ENCODE measurements around the gene MCFD2. TPM values are rescaled to one million over a fixed set of nuclear protein-coding genes. Genes with fewer than 3 reads are reported as not detected.

The MCFD2 gene
- total RNA-seq, 2 experiments from 2014 or later, result 55.7 to 75.2 TPM

GRCh38 chr2:46960618-46961017, 45.0 kb upstream of the MCFD2 start:
- ChIA-PET CTCF (ENCODE audit: unreplicated experiment) (interaction anchor here (0.8 kb wide), 1 partner anchor 22 kb away, joined by 4 read pairs; no protein-coding TSS in a partner anchor), POLR2A (interaction anchor here (1.0 kb wide), 2 partner anchors 18 to 32 kb away, joined by 3 read pairs; no protein-coding TSS in a partner anchor)
- no peaks in the 10 kb centered on the region for H3K79me2 ChIP-seq (ENCODE audit: insufficient read depth, low read depth, low read length)
- H2AFZ ChIP-seq (ENCODE audit: low read length), result no peak overlapping the region
- no peak overlapping the region for H3K4me3 ChIP-seq (ENCODE audit: low read depth, low read length, poor library complexity, severe bottlenecking)
- intact Hi-C loops (cut with micrococcal nuclease; ENCODE audit: unreplicated experiment), result no loop called here
- no peaks in the 10 kb centered on the region for H3K9me2 ChIP-seq (ENCODE audit: insufficient read depth, low read length)
- no peak for TF ChIP-seq EZH2phosphoT487 (IDR thresholded peaks at IDR 0.05; ENCODE audit: borderline replicate concordance, low read depth, low read length)
- TF ChIP-seq, protein P1, sequence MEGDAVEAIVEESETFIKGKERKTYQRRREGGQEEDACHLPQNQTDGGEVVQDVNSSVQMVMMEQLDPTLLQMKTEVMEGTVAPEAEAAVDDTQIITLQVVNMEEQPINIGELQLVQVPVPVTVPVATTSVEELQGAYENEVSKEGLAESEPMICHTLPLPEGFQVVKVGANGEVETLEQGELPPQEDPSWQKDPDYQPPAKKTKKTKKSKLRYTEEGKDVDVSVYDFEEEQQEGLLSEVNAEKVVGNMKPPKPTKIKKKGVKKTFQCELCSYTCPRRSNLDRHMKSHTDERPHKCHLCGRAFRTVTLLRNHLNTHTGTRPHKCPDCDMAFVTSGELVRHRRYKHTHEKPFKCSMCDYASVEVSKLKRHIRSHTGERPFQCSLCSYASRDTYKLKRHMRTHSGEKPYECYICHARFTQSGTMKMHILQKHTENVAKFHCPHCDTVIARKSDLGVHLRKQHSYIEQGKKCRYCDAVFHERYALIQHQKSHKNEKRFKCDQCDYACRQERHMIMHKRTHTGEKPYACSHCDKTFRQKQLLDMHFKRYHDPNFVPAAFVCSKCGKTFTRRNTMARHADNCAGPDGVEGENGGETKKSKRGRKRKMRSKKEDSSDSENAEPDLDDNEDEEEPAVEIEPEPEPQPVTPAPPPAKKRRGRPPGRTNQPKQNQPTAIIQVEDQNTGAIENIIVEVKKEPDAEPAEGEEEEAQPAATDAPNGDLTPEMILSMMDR (conservative IDR thresholded peaks at IDR 0.05; ENCODE audit: low read length), result peak; percentile 68
- H3K9me3 ChIP-seq (ENCODE audit: low read length), result no peaks in the 10 kb centered on the region
- no peak overlapping the region for H3K27ac ChIP-seq (ENCODE audit: low read depth, low read length, poor library complexity, severe bottlenecking)
- H4K20me1 ChIP-seq (ENCODE audit: insufficient read depth, low read length), result no peaks in the 10 kb centered on the region
- DNase-seq (ENCODE audit: low spot score), result peak; percentile 49
- peaks cover 91% of the 10 kb centered on the region for H3K36me3 ChIP-seq (ENCODE audit: insufficient read depth, low read length)
- H3K4me2 ChIP-seq (ENCODE audit: low read length), result no peak overlapping the region
- BruUV-seq (replicated peaks), result TSS peak; percentile 26
- H3K4me1 ChIP-seq (ENCODE audit: insufficient read depth, low read length, poor library complexity, severe bottlenecking), result peaks cover 10% of the 10 kb centered on the region

DNA sequence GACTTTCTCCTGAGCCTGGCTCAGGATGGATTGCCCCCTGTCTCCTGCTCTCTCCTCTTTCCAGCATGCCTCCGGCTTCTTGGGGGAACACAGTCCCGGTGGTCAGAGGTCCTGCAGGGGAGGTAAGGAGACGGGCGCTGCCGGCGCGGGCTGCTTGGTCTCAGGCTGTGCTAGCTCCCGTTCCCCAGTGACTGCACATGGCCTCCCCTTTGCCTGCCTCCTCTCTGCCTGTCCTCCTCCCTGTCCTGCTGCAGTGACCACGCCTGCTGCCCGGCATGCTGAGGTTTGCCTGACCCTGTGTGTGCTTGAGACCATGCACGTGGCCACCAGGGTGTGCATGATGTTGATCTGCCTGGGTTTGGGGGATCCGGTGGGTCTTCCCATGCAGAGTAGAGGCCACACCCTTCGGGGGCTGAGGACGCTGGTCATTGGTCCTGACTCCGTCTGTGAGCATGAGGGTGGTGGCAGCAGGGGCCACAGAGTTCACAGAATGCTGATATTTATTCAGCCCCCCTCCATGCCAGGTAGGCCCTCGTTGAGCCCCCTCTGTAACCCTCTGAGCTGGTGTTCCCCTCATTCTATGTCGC, 42.9 kb upstream of the MCFD2 start:
- Histone ChIP-seq H4K20me1 (ENCODE audit: insufficient read depth, low read length) (no peaks in the 10 kb centered on the region), H3K4me2 (ENCODE audit: low read length) (no peak overlapping the region), H3K79me2 (ENCODE audit: insufficient read depth, low read depth, low read length) (no peaks in the 10 kb centered on the region), H3K36me3 (ENCODE audit: insufficient read depth, low read length) (peaks cover 94% of the 10 kb centered on the region), H2AFZ (ENCODE audit: low read length) (no peak overlapping the region), H3K4me1 (ENCODE audit: insufficient read depth, low read length, poor library complexity, severe bottlenecking) (peaks cover 10% of the 10 kb centered on the region), H3K9me3 (ENCODE audit: low read length) (no peaks in the 10 kb centered on the region), H3K4me3 (ENCODE audit: low read depth, low read length, poor library complexity, severe bottlenecking) (no peak overlapping the region), H3K27ac (ENCODE audit: low read depth, low read length, poor library complexity, severe bottlenecking) (no peak overlapping the region), H3K9me2 (ENCODE audit: insufficient read depth, low read length) (no peaks in the 10 kb centered on the region)
- ChIA-PET POLR2A (interaction anchor here (0.6 kb wide), 1 partner anchor 446 kb away, joined by 3 read pairs; no protein-coding TSS in a partner anchor), CTCF (ENCODE audit: unreplicated experiment) (no interaction called here)
- no peak for TF ChIP-seq EZH2phosphoT487 (IDR thresholded peaks at IDR 0.05; ENCODE audit: borderline replicate concordance, low read depth, low read length)
- TF ChIP-seq, protein P1 (conservative IDR thresholded peaks at IDR 0.05; ENCODE audit: low read length), result no peak
- BruUV-seq (replicated peaks), result no TSS peak
- intact Hi-C loops (cut with micrococcal nuclease; ENCODE audit: unreplicated experiment), result no loop called here
- DNase-seq (ENCODE audit: low spot score), result no peak

DNA sequence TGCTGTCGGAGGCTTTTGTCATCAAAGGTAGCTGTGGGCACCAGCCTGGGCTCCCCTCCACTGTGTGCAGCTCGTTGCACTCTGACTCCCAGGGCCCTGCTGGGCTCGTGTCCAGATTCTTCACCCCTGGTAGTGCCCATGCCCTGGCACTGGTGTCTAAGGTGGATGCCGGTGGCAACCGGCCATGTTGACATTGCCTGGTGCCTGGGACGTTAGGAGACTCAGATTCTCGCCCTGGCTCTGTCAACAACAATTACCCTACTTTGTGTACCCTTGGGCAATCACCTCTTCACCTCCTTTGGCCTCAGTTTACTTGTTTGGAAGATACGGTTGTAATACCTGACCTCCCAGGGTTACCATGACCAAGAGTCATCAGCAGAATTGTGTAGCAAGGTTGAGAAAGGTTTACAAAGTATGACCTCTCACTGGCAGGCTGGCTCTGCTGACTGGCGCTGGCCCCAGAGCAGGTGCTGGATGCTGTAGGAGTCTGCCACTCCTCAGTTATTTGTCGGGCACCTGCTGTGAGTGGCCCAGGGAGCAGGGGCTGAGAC, 41.5 kb upstream of the MCFD2 start:
- Histone ChIP-seq H3K4me2 (ENCODE audit: low read length) (no peak overlapping the region), H3K4me3 (ENCODE audit: low read depth, low read length, poor library complexity, severe bottlenecking) (no peak overlapping the region), H3K9me2 (ENCODE audit: insufficient read depth, low read length) (no peaks in the 10 kb centered on the region), H3K36me3 (ENCODE audit: insufficient read depth, low read length) (peaks cover 93% of the 10 kb centered on the region), H2AFZ (ENCODE audit: low read length) (no peak overlapping the region), H3K9me3 (ENCODE audit: low read length) (no peaks in the 10 kb centered on the region), H3K27ac (ENCODE audit: low read depth, low read length, poor library complexity, severe bottlenecking) (no peak overlapping the region), H4K20me1 (ENCODE audit: insufficient read depth, low read length) (no peaks in the 10 kb centered on the region), H3K79me2 (ENCODE audit: insufficient read depth, low read depth, low read length) (no peaks in the 10 kb centered on the region), H3K4me1 (ENCODE audit: insufficient read depth, low read length, poor library complexity, severe bottlenecking) (peaks cover 4% of the 10 kb centered on the region)
- no peak for TF ChIP-seq EZH2phosphoT487 (IDR thresholded peaks at IDR 0.05; ENCODE audit: borderline replicate concordance, low read depth, low read length)
- TF ChIP-seq, protein P1 (conservative IDR thresholded peaks at IDR 0.05; ENCODE audit: low read length), result no peak
- POLR2A ChIA-PET, result interaction anchor here (0.6 kb wide), 1 partner anchor 14 kb away, joined by 5 read pairs; no protein-coding TSS in a partner anchor
- intact Hi-C loops (cut with micrococcal nuclease; ENCODE audit: unreplicated experiment), result no loop called here
- no TSS peak for BruUV-seq (replicated peaks)
- no peak for DNase-seq (ENCODE audit: low spot score)
- CTCF ChIA-PET (ENCODE audit: unreplicated experiment), result no interaction called here
